Panc1 (cell line): ENCODE data around the gene PRRG3. TPM values are rescaled to one million over a fixed set of nuclear protein-coding genes. Genes with fewer than 3 reads are reported as not detected.
"Not testable (repeated sequence)": the region's sequence is repeated elsewhere in the genome, so short reads cannot be mapped to it uniquely, and the experiment has no call there.

ENCODE experiments used
- ATAC-seq: fragments of 200-7000 bp; cut with Tn5 transposase; 2 replicates; pipeline ENCODE4 v1.9.1; 2020; ENCODE audit warnings: mild to moderate bottlenecking, moderate library complexity
- BruUV-seq: library from RNA; stranded (reverse); fragments of 400-500 nt; replicated peaks from 2 replicates; lab custom pipeline; 2021; lab: Mats Ljungman, UMichigan
- CTCF ChIA-PET: fragments of 300-600 bp; sonication (Branson Sonifier 250); formaldehyde crosslinking; loops from one replicate; lab custom pipeline; 2022; ENCODE audit warnings: antibody characterized with exemption; lab: Charles Lee
- POLR2A ChIA-PET: fragments of 300-600 bp; sonication (Branson Sonifier 250); formaldehyde crosslinking; loops from one replicate; lab custom pipeline; 2022; ENCODE audit warnings: antibody characterized with exemption; lab: Charles Lee
- DNase-seq: peaks from one replicate; pipeline ENCODE4 v3.0.0-alpha.2; 2010; ENCODE audit warnings: low read depth, low spot score
- H3K27ac ChIP-seq: 2 replicates; pipeline ENCODE4 v1.5.1; 2011; ENCODE audit warnings: mild to moderate bottlenecking, low read length, inconsistent platforms
- H3K27me3 ChIP-seq: fragments of 200-500 bp; sonication (Bioruptor generic); 2 replicates; pipeline ENCODE4 v1.6.0; 2014; ENCODE audit warnings: low read length, inconsistent platforms; ENCODE audit not compliant: control insufficient read depth, insufficient read depth
- H3K36me3 ChIP-seq: fragments of 200-500 bp; sonication (Bioruptor generic); 2 replicates; pipeline ENCODE4 v1.5.1; 2014; ENCODE audit warnings: inconsistent platforms, mild to moderate bottlenecking, low read length, moderate library complexity; ENCODE audit not compliant: control insufficient read depth, insufficient read depth
- H3K4me1 ChIP-seq: 2 replicates; pipeline ENCODE4 v1.5.1; 2011; ENCODE audit warnings: inconsistent platforms, mild to moderate bottlenecking, low read length, moderate library complexity; ENCODE audit not compliant: control insufficient read depth, insufficient read depth
- H3K4me3 ChIP-seq, 2 experiments: 2 replicates each; pipeline ENCODE4 v1.5.1; 2011 to 2012; ENCODE audit warnings: low read depth in 2 of 2, low read length in 2 of 2, mild to moderate bottlenecking in 2 of 2, inconsistent platforms in 1 of 2, moderate library complexity in 1 of 2
- H3K9me3 ChIP-seq: fragments of 200-500 bp; sonication (Bioruptor generic); 2 replicates; pipeline ENCODE4 v1.5.1; 2014; ENCODE audit warnings: low read depth, mild to moderate bottlenecking, inconsistent platforms, low read length, moderate library complexity; ENCODE audit not compliant: control insufficient read depth, insufficient read depth
- CTCF ChIP-seq: fragments of 450-650 bp; IDR thresholded peaks from 2 replicates; pipeline ENCODE4 v1.5.1; 2017; ENCODE audit warnings: mild to moderate bottlenecking
- POLR2AphosphoS5 ChIP-seq: IDR thresholded peaks from 2 replicates; pipeline ENCODE4 v1.6.1; 2012; ENCODE audit warnings: mild to moderate bottlenecking, low read depth, low read length, moderate library complexity
- REST ChIP-seq, 2 experiments: IDR thresholded peaks; 2 replicates each; pipeline ENCODE4 v1.6.1; 2011 to 2012; ENCODE audit warnings: low read depth in 2 of 2, control low read depth in 1 of 2, low read length in 1 of 2, mild to moderate bottlenecking in 1 of 2, moderate library complexity in 1 of 2; ENCODE audit not compliant: insufficient read depth in 1 of 2
- SIN3A ChIP-seq: IDR thresholded peaks from 2 replicates; pipeline ENCODE4 v1.6.1; 2012; ENCODE audit warnings: low read depth, mild to moderate bottlenecking, low read length, moderate library complexity, borderline replicate concordance; ENCODE audit not compliant: insufficient read depth
- TCF7L2 ChIP-seq: IDR thresholded peaks from 2 replicates; pipeline ENCODE4 v1.6.1; 2011; ENCODE audit warnings: mild to moderate bottlenecking, low read depth, low read length, inconsistent platforms
- in situ Hi-C: cut with HindIII; loops from 2 replicates; pipeline ENCODE4 v1.10.0; 2016; ENCODE audit warnings: low sequenced_read_pairs, low pct_unique_long_range_greater_than_20kb
- intact Hi-C: fragments of 100-400 bp; cut with micrococcal nuclease; formaldehyde crosslinking; loops from one replicate; pipeline ENCODE4 v1.10.0; 2022; ENCODE audit not compliant: unreplicated experiment
- total RNA-seq: library from RNA; stranded (reverse); gene quantifications from one replicate; pipeline ENCODE4 v1.2.1, GENCODE V29; 2021; ENCODE audit not compliant: unreplicated experiment

The PRRG3 gene
- total RNA-seq, 1 experiment from 2014 or later, result not detected

GRCh38 chrX:151694121-151694520 lies 1.1 kb upstream of the PRRG3 start:
- Histone ChIP-seq H3K4me3 (no peak overlapping the region), H3K27me3 (no peaks in the 10 kb centered on the region), H3K36me3 (no peaks in the 10 kb centered on the region), H3K27ac (no peak overlapping the region), H3K9me3 (no peaks in the 10 kb centered on the region), H3K4me1 (no peaks in the 10 kb centered on the region)
- ChIA-PET CTCF (no interaction called here), POLR2A (no interaction called here)
- in situ Hi-C loops (no loop called here), intact Hi-C loops (no loop called here)
- TF ChIP-seq SIN3A, result no peak
- no peak for TF ChIP-seq TCF7L2
- TF ChIP-seq REST (IDR thresholded peaks at IDR 0.05; ENCODE audit: insufficient read depth in 1 of 2, low read depth in 2 of 2, low read length in 1 of 2), result no peak
- no peak for TF ChIP-seq POLR2AphosphoS5
- DNase-seq (no peak), ATAC-seq (no peak)
- no TSS peak for BruUV-seq

- TF ChIP-seq POLR2AphosphoS5 (no peak), CTCF (no peak), TCF7L2 (no peak), REST (IDR thresholded peaks at IDR 0.05; ENCODE audit: insufficient read depth in 1 of 2, low read depth in 2 of 2, low read length in 1 of 2) (no peak), SIN3A (no peak)
- ChIA-PET CTCF (no interaction called here), POLR2A (no interaction called here)
- Histone ChIP-seq H3K27me3 (no peaks in the 10 kb centered on the region), H3K4me3 (no peak overlapping the region), H3K4me1 (no peaks in the 10 kb centered on the region), H3K27ac (no peak overlapping the region), H3K36me3 (no peaks in the 10 kb centered on the region), H3K9me3 (no peaks in the 10 kb centered on the region)
- DNase-seq (no peak), ATAC-seq (no peak)
- intact Hi-C loops, result no loop called here
- no TSS peak for BruUV-seq
- in situ Hi-C loops, result no loop called here
These were observed 504 bp downstream of the PRRG3 start for GRCh38 chrX:151695583-151696340.

- H3K9me3 ChIP-seq, H3K36me3 ChIP-seq, intact Hi-C loops, H3K27me3 ChIP-seq, CTCF ChIA-PET, ATAC-seq, DNase-seq, in situ Hi-C loops, H3K4me1 ChIP-seq, H3K4me3 ChIP-seq, H3K27ac ChIP-seq, BruUV-seq: not testable (repeated sequence)
- POLR2A ChIA-PET, result interaction anchor here (0.6 kb wide), 1 partner anchor 491 kb away, joined by 6 read pairs; no protein-coding TSS in a partner anchor
These were observed 1.8 kb downstream of the PRRG3 start for GRCh38 chrX:151697082-151697481.
